Glomerular endothelial cell (primary cell): Measurements from ENCODE around the gene SIL1. TPM values are rescaled to one million over a fixed set of nuclear protein-coding genes. Genes with fewer than 3 reads are reported as not detected.

ENCODE experiments used
- DNase-seq: peaks from one replicate; pipeline ENCODE4 v3.0.0-alpha.2; 2011; ENCODE audit warnings: low read depth, low spot score; ENCODE audit errors: extremely low read depth
- total RNA-seq: library from RNA; depleted of rRNA; stranded (reverse); fragments of >200 nt; gene quantifications from 2 replicates; pipeline ENCODE4 v1.2.3, GENCODE V29; 2015

The SIL1 gene
- total RNA-seq, 1 donor from 2014 or later, result 48.7 TPM

DNA sequence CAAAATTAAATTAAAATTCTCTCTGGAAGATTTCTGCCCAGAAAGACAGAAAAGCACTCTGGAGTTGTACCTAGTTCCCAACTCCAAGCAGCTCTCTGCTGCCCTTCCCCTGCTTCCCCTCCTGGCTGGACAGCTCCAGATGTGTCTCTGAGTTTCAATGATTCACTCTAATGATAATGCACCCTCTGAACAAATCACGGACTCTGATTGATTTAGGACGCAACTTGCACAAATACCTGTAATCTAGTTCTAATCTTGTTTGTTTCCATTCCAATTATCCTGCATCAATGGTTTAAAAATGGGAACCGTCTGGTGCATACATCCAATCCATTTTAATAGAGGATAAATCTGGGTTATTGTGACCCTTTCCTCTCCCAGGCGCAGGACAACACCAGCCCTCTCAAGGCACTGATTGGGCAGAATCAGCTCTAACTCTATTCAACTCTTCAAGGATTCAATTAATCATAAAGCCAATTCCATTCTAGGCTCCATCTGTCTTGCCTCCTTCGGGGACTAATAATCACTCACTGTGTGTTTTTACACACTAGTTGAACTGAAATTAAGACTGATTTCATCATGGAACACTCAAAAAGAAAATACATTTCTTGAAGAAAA, 211.9 kb downstream of the SIL1 start:
- no peak for DNase-seq

DNA sequence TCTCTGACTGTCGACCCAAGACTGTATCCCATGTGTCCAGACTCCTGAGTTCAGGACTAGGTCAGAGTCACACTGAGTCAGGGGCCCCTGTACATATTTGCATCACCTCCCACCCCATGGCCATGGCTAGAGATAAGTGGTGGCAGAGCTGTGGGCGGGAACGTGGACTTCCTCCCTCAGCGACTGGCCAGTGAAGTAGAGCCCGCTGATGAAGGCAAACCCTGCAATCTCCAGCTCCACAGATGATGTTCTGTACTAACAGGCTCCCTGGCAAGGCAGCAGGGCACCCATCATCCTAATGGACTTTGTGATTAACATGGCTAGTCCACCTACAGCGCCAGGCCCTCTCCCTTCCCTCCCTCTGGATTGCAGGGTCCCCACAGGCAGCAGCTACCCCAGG, 212.5 kb downstream of the SIL1 start:
- DNase-seq, result no peak

DNA sequence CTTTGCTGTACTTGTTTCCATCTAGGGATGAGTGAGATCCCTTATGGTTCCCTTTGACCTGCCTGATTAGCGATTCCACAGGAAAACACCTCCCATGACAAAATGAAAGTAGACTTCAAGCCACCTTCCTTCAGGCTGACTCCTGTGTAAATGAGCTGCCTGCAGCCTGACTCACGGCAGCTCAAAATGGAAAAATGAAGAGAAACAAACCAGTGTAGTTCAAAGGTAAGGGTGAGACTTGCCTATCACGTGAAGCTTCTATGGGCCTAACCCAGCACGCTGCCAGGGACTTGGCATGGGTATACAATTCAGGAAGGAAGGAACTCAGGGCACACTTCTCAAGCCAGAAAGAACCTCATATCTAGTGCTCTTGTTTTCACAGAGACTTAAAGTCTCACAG, 212.9 kb downstream of the SIL1 start:
- DNase-seq, result no peak

GRCh38 chr5:138983984-138984383, 214.2 kb downstream of the SIL1 start:
- no peak for DNase-seq

DNA sequence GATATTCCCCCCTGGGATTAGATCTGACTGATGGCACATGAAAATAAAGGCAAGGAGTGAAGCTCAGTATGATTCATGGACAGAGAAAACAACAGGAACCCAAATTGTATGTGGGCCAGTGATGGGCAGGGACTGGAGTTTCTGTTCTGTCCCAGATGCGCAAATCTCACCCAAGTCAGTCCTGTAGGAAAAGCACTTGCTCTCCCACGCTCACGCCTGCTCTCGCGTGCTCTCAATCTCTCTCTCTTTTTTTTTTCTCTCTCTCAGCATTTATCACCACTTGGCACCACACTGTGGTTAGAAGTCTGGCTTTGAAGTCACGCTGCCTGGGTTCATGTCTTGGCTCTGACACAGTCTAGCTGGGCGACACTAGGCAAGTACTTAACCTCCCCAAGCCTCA, 216.6 kb downstream of the SIL1 start:
- DNase-seq, result no peak

- no peak for DNase-seq
Observed at GRCh38 chr5:138981131-138981530, 217.0 kb downstream of the SIL1 start.

- no peak for DNase-seq
Observed at GRCh38 chr5:138980441-138980840, 217.7 kb downstream of the SIL1 start.

GRCh38 chr5:138979684-138980280, 218.4 kb downstream of the SIL1 start:
- DNase-seq, result no peak

DNA sequence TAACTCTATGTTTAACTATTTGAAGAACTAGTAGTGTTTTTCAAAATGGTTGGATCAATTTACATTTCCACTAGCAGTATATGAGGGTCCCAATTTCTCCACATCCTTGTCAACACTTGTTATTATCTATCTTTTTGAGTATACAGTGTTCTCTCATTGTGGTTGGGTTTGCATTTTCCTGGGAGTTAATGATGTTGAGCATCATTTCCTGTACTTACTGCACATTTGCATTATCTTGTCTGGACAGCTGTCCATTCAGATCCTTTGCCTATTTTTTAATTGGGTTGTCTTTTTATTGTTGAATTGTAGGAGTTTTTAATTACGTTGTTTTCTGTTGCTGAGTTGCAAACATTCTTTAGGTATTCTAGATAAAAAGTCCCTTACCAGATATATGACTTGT, 219.6 kb downstream of the SIL1 start:
- DNase-seq, result no peak

DNA sequence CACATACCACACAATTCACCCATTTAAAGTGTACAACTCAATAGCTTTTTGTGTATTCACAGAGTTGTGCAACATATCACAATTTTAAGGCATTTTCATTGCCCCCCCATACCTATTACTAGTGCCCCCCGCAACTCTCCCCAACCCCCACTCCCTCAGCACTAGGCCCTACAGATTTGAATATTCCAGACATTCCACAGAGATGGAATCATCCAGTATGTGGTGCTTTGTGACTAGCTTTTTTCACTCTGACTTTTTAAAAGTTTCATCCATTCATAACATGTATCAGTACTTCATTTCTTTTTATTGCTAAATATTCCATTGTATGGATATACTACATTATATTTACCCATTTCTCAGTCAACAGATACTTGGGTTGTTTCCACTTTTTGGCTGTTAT, 220.1 kb downstream of the SIL1 start:
- DNase-seq, result no peak

GRCh38 chr5:138975098-138975847, 222.9 kb downstream of the SIL1 start:
- DNase-seq, result peak; percentile 47

GRCh38 chr5:138974227-138975063, 223.7 kb downstream of the SIL1 start:
- DNase-seq, result peak; percentile 86

GRCh38 chr5:138972836-138973235, 225.3 kb downstream of the SIL1 start:
- no peak for DNase-seq

- no peak for DNase-seq
Observed at GRCh38 chr5:138972230-138972629, 225.9 kb downstream of the SIL1 start.

DNA sequence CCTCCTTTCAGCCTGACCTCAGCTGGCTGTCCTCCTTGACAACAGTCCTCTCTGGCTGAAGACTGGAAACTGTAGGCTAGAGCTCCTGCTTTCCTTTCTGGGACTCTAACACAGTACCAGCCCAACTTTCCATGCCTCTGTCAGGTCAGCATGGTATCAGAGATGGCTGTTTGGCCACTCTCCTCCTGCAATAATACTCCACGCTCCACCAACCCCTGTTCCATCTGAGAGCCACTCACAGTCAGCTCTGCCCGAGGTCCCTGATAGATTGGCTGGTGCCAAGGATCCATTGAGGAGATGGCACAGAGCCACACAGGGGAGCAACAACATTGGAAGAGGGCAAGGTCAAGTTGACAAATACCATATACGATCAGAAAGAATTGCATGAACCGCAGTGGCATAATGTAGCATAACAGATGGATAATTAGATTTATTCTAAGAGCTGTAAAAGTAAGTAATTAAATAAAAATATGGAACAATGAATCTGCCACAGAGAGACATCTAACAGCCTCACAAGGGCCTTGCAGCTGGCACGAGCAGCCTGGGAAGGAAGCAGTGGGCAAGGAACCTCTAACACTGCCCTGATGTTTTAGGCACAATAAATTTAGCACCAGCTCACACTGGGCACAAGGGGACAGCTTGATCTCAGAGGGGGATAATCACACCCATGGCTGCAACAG, 228.7 kb downstream of the SIL1 start:
- DNase-seq, result no peak

GRCh38 chr5:138968601-138969000, 229.6 kb downstream of the SIL1 start:
- no peak for DNase-seq

DNA sequence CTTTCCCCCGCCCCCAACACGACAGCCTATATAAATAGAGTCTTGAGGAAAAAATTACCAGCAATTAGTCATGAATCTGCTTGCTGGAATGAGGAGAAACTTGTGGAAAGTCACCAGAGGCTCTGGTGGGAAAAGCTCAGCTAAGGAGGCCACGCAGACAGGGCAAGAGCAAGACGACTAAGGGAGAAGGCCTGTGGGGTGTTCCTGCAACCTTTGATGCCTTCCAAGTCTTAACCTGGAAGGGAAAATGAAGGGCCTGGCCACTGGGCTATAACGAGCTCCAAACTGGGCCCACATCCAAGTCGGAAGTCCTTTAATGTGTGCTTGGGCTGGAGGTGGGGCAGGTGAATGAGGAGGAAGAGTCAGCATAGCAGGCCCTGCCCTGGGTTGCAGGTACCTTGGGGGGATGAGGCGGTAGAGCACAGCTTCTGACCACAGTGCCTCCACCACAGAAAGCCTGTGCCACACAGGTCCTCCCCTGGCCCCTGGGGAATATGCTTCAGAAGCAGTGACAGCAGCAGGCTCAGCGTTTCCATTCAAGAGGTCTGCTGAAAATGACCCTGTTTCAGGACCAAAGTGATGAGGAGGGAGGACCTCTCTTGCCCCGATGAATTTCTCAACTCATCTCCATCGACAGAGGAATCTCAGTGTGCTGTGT, 230.2 kb downstream of the SIL1 start:
- no peak for DNase-seq

DNA sequence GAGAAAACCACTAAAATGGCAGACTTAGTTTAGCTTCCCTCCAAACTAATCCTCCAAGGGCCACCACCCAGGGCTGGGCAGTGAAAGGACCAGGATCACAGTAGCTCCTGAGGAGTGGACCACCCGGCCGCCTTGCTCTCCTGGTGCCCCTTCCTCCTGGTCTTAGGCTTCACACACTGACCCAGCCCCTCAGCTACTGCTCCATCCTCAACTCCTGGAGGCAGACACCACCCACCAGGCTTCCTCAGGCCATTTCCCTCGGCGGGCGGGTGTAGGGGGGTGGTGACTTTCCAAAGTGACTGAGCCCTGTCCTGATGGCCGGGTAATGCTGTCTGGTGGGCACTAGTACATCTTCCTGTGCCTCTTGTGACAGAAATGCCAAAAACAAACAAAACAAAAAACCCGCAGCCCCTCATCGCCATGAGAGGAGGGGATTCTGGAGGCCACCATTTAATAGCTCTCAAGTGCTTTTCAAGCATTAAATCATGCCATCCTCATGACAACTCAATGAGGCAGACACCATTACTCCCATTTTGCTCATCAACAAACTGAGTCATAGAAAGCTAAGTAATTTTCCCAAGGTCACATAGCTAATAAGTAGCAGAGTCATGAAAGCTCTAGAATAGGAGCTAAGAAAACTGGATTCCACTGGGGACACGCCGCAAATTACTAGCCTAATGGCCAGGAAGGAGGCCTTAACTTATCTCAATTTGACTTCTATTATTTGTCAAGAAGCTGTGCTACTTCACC, 231.8 kb downstream of the SIL1 start:
- no peak for DNase-seq

GRCh38 chr5:138965626-138966025, 232.5 kb downstream of the SIL1 start:
- no peak for DNase-seq
